GM19455 (cell line): ENCODE data around the gene NOL4L.

Source experiments
- ATAC-seq: cut with Tn5 transposase; IDR thresholded peaks from one replicate; pipeline ENCODE4 v1.9.1; 2021; ENCODE audit not compliant: unreplicated experiment

NOL4L gene

GRCh38 chr20:32448306-32449056 is 136.7 kb downstream of the NOL4L start:
- no peak for ATAC-seq

GRCh38 chr20:32447136-32448027 is 137.8 kb downstream of the NOL4L start:
- ATAC-seq: no peak

DNA sequence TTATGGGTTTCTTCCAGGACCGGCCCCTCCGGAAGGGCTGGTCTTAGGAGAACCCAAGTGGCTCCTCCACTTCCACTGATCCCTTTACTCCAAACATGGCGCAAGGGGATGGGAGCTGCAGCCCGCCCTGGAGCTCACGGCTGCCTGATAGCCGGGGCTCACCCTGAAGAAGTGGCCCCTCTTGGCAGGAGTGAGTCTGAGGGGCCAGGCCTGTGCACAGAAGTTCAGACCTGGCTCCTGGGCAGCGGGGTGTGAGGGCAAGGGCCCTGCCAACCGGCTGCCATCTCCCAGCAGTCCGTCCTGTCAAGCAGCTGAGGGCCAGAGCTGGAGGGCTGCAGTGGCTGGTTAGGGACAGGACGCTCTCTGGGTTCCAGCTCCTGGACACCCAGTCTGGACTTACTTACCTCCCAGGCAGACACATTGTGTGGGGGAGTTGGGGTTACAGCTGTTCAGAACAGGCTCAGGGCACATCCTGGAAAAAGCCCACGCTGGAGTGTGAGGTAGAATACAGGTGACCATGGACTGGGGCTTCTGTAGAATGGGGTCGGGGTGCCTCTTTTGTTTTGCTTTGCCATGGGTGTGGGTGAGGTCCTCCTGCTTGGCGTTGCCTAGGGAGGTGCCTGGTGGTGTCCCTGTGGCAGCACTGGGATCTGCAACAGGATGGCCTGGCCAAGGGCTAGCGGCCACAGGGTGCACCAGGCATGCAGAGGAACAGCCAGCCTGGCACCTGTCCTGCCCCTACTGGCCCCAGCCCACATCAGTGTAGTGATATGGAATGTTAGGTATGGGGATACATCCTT is 138.6 kb downstream of the NOL4L start:
- no peak for ATAC-seq

DNA sequence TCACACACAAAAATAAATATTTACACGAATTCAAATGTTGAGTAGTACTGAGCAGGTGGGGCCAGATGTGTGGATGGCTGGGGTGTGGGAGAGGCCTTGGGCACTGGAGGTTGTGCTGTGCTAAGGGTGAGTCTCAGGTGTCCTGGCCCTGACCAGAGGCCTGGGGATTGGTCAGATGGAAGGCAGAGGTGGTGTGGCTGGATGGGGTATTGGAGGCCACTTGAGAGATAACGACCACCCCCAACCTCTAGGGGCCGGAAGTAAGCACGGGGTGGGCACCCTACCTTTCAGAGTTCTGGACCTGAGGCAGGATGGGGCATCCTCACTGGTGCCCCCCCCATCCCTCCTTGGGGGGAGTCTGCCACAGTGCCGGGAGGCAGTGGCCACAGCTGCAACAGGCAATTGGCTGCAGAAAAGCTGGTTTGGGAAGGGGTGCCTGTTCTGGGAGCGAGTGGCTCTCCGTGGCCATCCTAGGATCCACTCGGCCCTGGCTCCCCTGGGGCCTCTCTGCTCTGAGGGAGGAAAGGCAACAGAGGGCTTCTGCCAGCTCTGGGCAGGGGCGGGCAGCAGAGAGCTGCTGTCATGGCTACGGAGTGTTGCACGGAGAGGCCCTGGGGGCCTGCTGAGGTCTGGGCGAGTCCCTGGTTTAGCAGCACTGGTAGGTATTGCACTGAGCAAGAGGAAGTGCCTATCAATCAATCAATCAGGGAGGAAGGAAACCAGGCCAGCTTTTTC is 139.4 kb downstream of the NOL4L start:
- ATAC-seq: no peak

GRCh38 chr20:32444474-32445220 is 140.5 kb downstream of the NOL4L start:
- ATAC-seq: no peak

GRCh38 chr20:32443386-32443974 is 141.7 kb downstream of the NOL4L start:
- no peak for ATAC-seq

GRCh38 chr20:32442630-32443373 is 142.3 kb downstream of the NOL4L start:
- ATAC-seq: no peak

DNA sequence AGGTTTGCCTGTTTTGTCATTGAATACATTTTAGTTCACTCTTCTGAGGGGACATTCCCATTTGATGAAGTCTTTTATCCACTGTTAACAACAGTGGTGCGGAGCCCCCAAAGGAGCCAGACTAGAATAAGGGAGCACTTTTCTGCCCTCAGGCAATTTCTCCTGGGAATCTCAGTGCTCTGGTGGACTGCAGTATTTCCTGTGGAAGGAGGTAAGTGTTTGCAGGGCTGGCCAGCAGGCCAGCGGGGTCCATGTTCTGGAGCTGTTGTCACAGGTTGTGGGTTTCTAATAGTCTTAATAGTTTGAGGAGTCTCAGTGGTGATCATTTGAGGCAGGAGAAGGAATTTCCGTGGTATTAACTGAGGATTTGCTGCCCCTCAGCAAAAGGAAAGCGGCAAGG is 143.5 kb downstream of the NOL4L start:
- no peak for ATAC-seq

GRCh38 chr20:32440758-32441078 is 144.4 kb downstream of the NOL4L start:
- ATAC-seq: no peak

DNA sequence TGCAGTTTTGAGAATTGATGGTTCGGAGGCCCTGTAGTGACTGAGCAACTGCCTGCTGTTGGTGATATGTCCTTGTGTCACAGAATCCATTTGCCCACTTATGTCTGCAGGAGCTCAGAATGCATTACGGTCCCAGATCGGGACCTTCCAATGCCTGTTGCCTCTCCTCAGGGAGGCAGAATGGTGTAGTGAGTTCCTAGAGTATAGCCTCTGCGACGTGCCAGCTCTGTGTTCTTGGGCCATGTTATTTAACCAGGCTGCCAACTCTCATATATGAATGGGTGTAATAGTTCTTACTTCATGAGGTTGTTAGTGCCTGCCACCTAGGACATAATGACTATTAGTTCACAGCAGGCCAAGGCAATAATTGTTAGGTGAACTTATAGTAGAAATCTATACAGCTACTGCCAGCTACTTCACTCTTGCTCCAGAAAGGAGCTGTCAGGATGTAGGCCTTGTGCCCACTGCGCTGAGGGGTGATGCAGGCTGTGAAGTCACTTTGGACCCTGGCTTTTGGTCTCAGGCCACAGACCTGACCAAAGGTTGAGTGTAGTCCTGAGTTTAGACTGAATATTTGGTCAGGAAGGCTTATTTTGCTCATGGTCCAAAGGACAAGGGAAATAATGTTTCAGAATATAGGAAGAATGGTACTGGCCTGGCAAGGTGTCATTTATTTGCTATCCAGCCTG is 144.9 kb downstream of the NOL4L start:
- no peak for ATAC-seq

DNA sequence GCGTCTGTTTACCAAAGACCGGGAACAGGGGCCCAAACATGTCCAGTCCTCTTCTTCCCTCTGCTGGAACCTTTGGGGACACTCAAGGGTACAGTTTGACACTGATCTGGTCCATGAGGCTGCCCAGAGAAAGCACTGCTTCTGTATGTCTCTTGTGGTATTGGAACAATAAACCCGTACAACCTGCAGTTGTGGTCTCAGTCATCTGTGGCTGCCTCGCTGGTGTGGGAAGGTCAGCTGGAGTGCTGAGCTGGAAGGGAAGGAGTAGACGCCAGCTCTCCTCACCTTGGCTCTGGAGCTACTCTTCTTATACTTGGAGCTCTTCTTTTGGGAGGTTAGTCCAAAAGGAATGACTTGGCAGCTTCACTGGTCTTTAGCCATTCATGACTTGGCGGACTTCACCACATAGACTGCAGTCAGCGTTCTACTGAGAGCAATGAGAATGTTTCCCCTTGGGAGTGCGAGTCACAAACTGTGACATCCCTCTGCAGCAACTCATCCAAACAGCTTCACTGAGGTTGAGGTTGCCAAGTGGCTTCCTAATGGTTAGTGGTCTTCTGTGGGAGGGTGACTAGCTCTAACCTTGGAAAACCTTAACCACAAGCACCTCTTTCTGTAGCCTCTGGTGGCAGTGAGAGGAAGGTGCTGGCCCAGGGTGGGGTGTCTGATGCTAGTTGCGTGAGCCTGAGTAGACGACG is 145.9 kb downstream of the NOL4L start:
- no peak for ATAC-seq

DNA sequence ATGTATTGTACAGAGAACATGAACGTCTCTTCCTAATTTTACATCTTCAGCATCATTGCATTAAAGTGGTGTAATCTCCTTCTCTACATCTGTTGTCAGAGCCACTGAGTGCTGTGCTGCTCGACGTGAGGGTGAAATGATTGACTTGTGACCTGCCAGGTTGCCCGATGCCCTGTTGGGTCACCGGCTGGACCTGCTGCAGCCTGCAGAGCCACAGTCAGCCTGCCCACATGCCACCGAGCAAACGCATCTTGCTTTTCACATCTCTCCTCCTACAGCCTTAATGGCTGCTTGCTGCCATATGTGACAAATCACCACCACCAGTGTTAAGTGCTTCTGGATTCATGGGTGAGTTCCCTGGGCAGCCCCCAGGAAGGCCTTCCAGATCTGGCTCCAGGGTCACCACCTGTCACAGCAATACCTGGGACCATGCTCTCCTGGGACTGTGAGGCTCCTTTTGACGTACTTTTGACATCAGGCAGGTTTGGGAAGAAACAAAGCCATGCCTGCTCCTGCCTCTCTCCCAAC is 146.7 kb downstream of the NOL4L start:
- ATAC-seq: no peak

DNA sequence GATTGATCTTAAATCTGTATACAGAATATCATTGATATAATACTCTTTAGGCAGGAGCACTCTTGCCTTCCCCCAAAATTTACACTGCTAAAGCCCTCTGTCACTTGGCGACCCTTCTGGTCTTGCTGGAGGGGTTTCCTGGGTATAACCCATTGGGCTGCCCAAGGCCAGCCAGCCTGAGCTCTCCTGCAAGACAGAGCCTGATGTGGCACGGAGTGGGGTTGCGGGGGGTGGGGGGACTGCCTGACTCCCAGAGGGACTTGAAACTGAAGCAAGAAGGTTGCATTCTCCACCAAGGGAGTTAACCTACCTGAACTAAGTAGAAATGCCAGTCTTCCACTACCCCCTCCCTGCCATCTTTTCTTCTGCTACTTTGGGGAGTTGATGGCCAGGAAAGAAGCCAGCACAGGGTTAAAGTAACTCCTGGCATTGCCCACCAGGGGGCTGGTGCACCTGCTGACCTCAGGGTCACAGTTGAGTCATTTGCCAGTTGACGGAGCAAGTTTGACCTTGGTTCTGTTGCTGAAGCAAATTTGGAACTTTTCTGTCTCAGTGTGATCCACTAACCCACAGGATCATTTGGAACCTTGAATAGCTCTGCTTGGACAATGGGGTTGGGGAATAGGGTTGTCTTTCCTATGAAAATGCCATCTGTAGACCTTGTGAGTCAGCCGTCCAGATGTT is 147.6 kb downstream of the NOL4L start:
- no peak for ATAC-seq

- ATAC-seq: no peak
Observed at GRCh38 chr20:32436968-32437367, 148.2 kb downstream of the NOL4L start.

GRCh38 chr20:32436142-32436861 is 148.8 kb downstream of the NOL4L start:
- no peak for ATAC-seq

GRCh38 chr20:32435449-32436107 is 149.6 kb downstream of the NOL4L start:
- ATAC-seq: no peak
